T47D (cell line): ENCODE results near the gene BLTP3B.
"Not testable (repeated sequence)": the region's sequence is repeated elsewhere in the genome, so short reads cannot be mapped to it uniquely, and the experiment has no call there.

Source experiments
- DNase-seq, 2 experiments: peaks; one replicate each; pipeline versions ENCODE4 v3.0.0 to v3.0.0-alpha.2; 2011 to 2012; ENCODE audit warnings: low read depth in 1 of 2, low spot score in 1 of 2
- JUND ChIP-seq: IDR thresholded peaks from 2 replicates; pipeline ENCODE4 v1.6.1; 2012; ENCODE audit warnings: low read depth
- in situ Hi-C: cut with HindIII; loops from 2 replicates; pipeline ENCODE4 v1.10.0; 2016; ENCODE audit warnings: low sequenced_read_pairs, low pct_unique_long_range_greater_than_20kb

BLTP3B gene

GRCh38 chr12:100142851-100143559, at the start of gene BLTP3B:
BLTP3B (minus strand) TSS chr12:100142874; CDS start chr12:100142635, 239 bp downstream.
- in situ Hi-C loops, result no loop called here
- peak; percentile 59 to 92 for DNase-seq
- TF ChIP-seq JUND, result no peak

GRCh38 chr12:100189636-100190394, 47.1 kb upstream of the BLTP3B start:
- no peak for TF ChIP-seq JUND
- no peak for DNase-seq
- in situ Hi-C loops, result no loop called here

- in situ Hi-C loops, DNase-seq: not testable (repeated sequence)
Observed at GRCh38 chr12:100188888-100189635, 46.4 kb upstream of the BLTP3B start.

GRCh38 chr12:100187857-100188519, 45.3 kb upstream of the BLTP3B start:
- no peak for DNase-seq
- in situ Hi-C loops, result no loop called here
- TF ChIP-seq JUND, result no peak

- in situ Hi-C loops, result no loop called here
- DNase-seq, result no peak
- TF ChIP-seq JUND, result no peak
Observed at GRCh38 chr12:100187068-100187467, 44.4 kb upstream of the BLTP3B start.

GRCh38 chr12:100186071-100186470, 43.4 kb upstream of the BLTP3B start:
- DNase-seq, result no peak
- no peak for TF ChIP-seq JUND
- in situ Hi-C loops, result no loop called here

- DNase-seq, result no peak
- in situ Hi-C loops, result no loop called here
- TF ChIP-seq JUND, result no peak
Observed at GRCh38 chr12:100185361-100185894, 42.8 kb upstream of the BLTP3B start.

GRCh38 chr12:100184549-100185145, 42.0 kb upstream of the BLTP3B start:
- in situ Hi-C loops, result no loop called here
- DNase-seq, result no peak
- no peak for TF ChIP-seq JUND

- TF ChIP-seq JUND, result no peak
- no peak for DNase-seq
- in situ Hi-C loops, result no loop called here
Observed at GRCh38 chr12:100179252-100179651, 36.6 kb upstream of the BLTP3B start.

GRCh38 chr12:100176493-100176892, 33.8 kb upstream of the BLTP3B start:
- in situ Hi-C loops, DNase-seq: not testable (repeated sequence)

GRCh38 chr12:100174495-100174894, 31.8 kb upstream of the BLTP3B start:
- TF ChIP-seq JUND, result no peak
- in situ Hi-C loops, result no loop called here
- no peak for DNase-seq

- DNase-seq, result no peak
- in situ Hi-C loops, result no loop called here
- TF ChIP-seq JUND, result no peak
Observed at GRCh38 chr12:100173111-100173510, 30.4 kb upstream of the BLTP3B start.
